Peyer's patch (tissue), 4 donors: Measurements from ENCODE around the gene SLC7A10.

Experiments
- POLR2A ChIP-seq, 2 donors: fragments of 450-650 bp; IDR thresholded peaks; one replicate each; pipeline ENCODE4 v1.5.1; 2017; ENCODE audit warnings: antibody characterized with exemption in 2 of 2, mild to moderate bottlenecking in 2 of 2, moderate library complexity in 2 of 2
- TF ChIP-seq, protein P1 (sequence below), 6 experiments: fragments of 450-650 bp in 4 of 6; fragments of 200-600 bp in 2 of 6; sonication (generic) in 1 of 6; IDR thresholded peaks; one replicate each; pipeline ENCODE4 v1.5.1; 2017 to 2019; ENCODE audit warnings: antibody characterized with exemption in 6 of 6, mild to moderate bottlenecking in 3 of 6, moderate library complexity in 1 of 6

DNA sequence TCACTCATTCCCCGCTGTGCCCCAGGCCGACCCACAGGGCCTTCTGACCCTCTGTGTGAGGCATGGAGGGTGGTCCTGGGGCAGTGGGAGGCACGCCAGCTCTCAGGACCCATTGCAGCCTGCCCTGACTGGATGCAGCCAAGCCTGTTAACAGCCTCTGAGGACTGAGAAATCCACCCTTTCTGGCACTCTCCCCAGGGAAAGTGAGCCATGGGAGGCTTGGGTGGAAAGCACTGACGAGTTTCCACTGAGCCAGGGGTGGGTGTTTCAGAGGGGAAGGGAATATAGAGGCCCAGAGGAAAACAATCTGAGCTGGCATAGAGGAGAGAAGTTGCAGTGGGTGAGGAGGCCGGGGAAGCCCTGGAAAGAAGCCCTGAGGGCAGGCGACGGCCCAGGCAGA lies 30.6 kb upstream of the SLC7A10 start:
- TF ChIP-seq, protein P1, sequence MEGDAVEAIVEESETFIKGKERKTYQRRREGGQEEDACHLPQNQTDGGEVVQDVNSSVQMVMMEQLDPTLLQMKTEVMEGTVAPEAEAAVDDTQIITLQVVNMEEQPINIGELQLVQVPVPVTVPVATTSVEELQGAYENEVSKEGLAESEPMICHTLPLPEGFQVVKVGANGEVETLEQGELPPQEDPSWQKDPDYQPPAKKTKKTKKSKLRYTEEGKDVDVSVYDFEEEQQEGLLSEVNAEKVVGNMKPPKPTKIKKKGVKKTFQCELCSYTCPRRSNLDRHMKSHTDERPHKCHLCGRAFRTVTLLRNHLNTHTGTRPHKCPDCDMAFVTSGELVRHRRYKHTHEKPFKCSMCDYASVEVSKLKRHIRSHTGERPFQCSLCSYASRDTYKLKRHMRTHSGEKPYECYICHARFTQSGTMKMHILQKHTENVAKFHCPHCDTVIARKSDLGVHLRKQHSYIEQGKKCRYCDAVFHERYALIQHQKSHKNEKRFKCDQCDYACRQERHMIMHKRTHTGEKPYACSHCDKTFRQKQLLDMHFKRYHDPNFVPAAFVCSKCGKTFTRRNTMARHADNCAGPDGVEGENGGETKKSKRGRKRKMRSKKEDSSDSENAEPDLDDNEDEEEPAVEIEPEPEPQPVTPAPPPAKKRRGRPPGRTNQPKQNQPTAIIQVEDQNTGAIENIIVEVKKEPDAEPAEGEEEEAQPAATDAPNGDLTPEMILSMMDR (IDR thresholded peaks at IDR 0.05), result no peak
- no peak for TF ChIP-seq POLR2A (IDR thresholded peaks at IDR 0.05)
